GM12878 (cell line): ENCODE measurements around the gene CHST13. TPM values are rescaled to one million over a fixed set of nuclear protein-coding genes. Genes with fewer than 3 reads are reported as not detected.

Experiments
- ATAC-seq: fragments of 200-7000 bp; cut with Tn5 transposase; 3 replicates; pipeline ENCODE4 v1.9.1; 2020; ENCODE audit warnings: mild to moderate bottlenecking, moderate library complexity
- BruUV-seq: library from RNA; stranded (reverse); fragments of 400-500 nt; replicated peaks from 2 replicates; lab custom pipeline; 2021; lab: Mats Ljungman, UMichigan
- CTCF ChIA-PET: fragments of 300-600 bp; sonication (Branson Sonifier 250); formaldehyde crosslinking; extraction: SDS; loops from one replicate; lab custom pipeline; 2021; ENCODE audit warnings: inconsistent platforms; lab: Yijun Ruan, JAX
- POLR2A ChIA-PET: fragments of 350-600 bp; formaldehyde crosslinking; extraction: SDS; loops from one replicate; lab custom pipeline; 2021; ENCODE audit warnings: inconsistent platforms; lab: Charles Lee
- RAD21 ChIA-PET: fragments of 300-600 bp; sonication (Branson Sonifier 250); formaldehyde crosslinking; loops from one replicate; lab custom pipeline; 2023; ENCODE audit warnings: antibody characterized with exemption; ENCODE audit not compliant: unreplicated experiment; lab: Charles Lee
- SMC1A ChIA-PET: fragments of 300-600 bp; sonication (Branson Sonifier 250); formaldehyde crosslinking; loops from one replicate; lab custom pipeline; 2023; ENCODE audit not compliant: unreplicated experiment, uncharacterized antibody; lab: Charles Lee
- DNase-seq: peaks from one replicate; pipeline ENCODE4 v3.0.0-alpha.2; 2011; ENCODE audit warnings: low read depth, low spot score
- FAIRE-seq: peaks from 3 replicates; lab custom pipeline; 2011; peaks lifted over from hg19 to GRCh38; lab: Jason Lieb, UNC
- H2AFZ ChIP-seq: 2 replicates; pipeline ENCODE4 v1.6.0; 2011; ENCODE audit warnings: low read depth, low read length, control low read depth; ENCODE audit not compliant: control insufficient read depth
- H3K27ac ChIP-seq: 2 replicates; pipeline ENCODE4 v1.5.1; 2011; ENCODE audit warnings: control low read depth; ENCODE audit not compliant: control insufficient read depth, insufficient read depth
- H3K27me3 ChIP-seq, 2 experiments: replicated peaks in 1 of 2; 2 replicates each; pipeline versions ENCODE4 v1.6.0 to v1.6.1; 2011; ENCODE audit warnings: low read length in 1 of 2; ENCODE audit not compliant: control insufficient read depth in 2 of 2, insufficient read depth in 2 of 2
- H3K36me3 ChIP-seq, 2 experiments: 2 replicates each; pipeline ENCODE4 v1.5.1; 2011; ENCODE audit warnings: low read length in 1 of 2; ENCODE audit not compliant: control insufficient read depth in 2 of 2, insufficient read depth in 2 of 2
- H3K4me1 ChIP-seq: 2 replicates; pipeline ENCODE4 v1.6.1; 2011; ENCODE audit warnings: mild to moderate bottlenecking, low read length, moderate library complexity, mixed read lengths; ENCODE audit not compliant: control insufficient read depth, insufficient read depth
- H3K4me2 ChIP-seq: 2 replicates; pipeline ENCODE4 v1.6.0; 2011; ENCODE audit warnings: control low read depth; ENCODE audit not compliant: control insufficient read depth, insufficient read depth
- H3K4me3 ChIP-seq: fragments of 200-600 bp; sonication (generic); 2 replicates; pipeline ENCODE4 v1.5.1; 2016
- H3K79me2 ChIP-seq: 2 replicates; pipeline ENCODE4 v1.6.0; 2011; ENCODE audit warnings: low read length; ENCODE audit not compliant: control insufficient read depth, insufficient read depth
- H3K9ac ChIP-seq: 2 replicates; pipeline ENCODE4 v1.8.0; 2011; ENCODE audit warnings: low read length, control low read depth, mixed read lengths; ENCODE audit not compliant: control insufficient read depth, insufficient read depth
- H3K9me3 ChIP-seq: replicated peaks from 3 replicates; pipeline ENCODE4 v1.5.1; 2011; ENCODE audit warnings: mild to moderate bottlenecking, low read length; ENCODE audit not compliant: control insufficient read depth, insufficient read depth
- H4K20me1 ChIP-seq: 2 replicates; pipeline ENCODE4 v1.6.0; 2011; ENCODE audit not compliant: control insufficient read depth, insufficient read depth
- CBX3 ChIP-seq: fragments of 200-600 bp; sonication (generic); IDR thresholded peaks from 2 replicates; pipeline ENCODE4 v1.6.1; 2016; ENCODE audit warnings: low read depth, borderline replicate concordance
- CBX5 ChIP-seq: sonication (generic); IDR thresholded peaks from 2 replicates; pipeline ENCODE4 v1.6.1; 2016; ENCODE audit warnings: low read depth, moderate library complexity, mild to moderate bottlenecking, inconsistent platforms
- HDAC2 ChIP-seq: fragments of 200-600 bp; sonication (generic); IDR thresholded peaks from 2 replicates; pipeline ENCODE4 v1.6.1; 2017
- HDAC6 ChIP-seq: fragments of 200-600 bp; sonication (generic); IDR thresholded peaks from one replicate; pipeline ENCODE4 v1.8.0; 2017; ENCODE audit warnings: antibody characterized with exemption; ENCODE audit not compliant: unreplicated experiment
- IRF3 ChIP-seq: fragments of 450-650 bp; IDR thresholded peaks from 2 replicates; pipeline ENCODE4 v1.6.1; 2014; ENCODE audit warnings: mild to moderate bottlenecking
- KDM1A ChIP-seq: fragments of 200-600 bp; sonication (generic); IDR thresholded peaks from 2 replicates; pipeline ENCODE4 v1.6.1; 2016; ENCODE audit warnings: borderline replicate concordance
- MTA3 ChIP-seq: IDR thresholded peaks from 2 replicates; pipeline ENCODE4 v1.6.1; 2012; ENCODE audit warnings: low read length, inconsistent platforms, borderline replicate concordance
- SMAD5 ChIP-seq: IDR thresholded peaks from 2 replicates; pipeline ENCODE4 v1.6.1; 2016; ENCODE audit warnings: antibody characterized with exemption, low read depth
- TARDBP ChIP-seq: IDR thresholded peaks from 2 replicates; pipeline ENCODE4 v1.6.1; 2016; ENCODE audit warnings: borderline replicate concordance
- WGBS: methylation state at CpG from one replicate; pipeline ENCODE4 v1.1.6; 2016; ENCODE audit warnings: low lambda C conversion rate; ENCODE audit not compliant: insufficient replicate concordance, insufficient coverage; ENCODE audit errors: missing lambda C conversion rate; 5-methylcytosine and 5-hydroxymethylcytosine counted together
- in situ Hi-C: fragments of 300-500 bp; cut with MboI; formaldehyde crosslinking; loops from 9 replicates; pipeline ENCODE4 v1.14.3; 2018; ENCODE audit warnings: mixed read lengths
- intact Hi-C: fragments of 100-400 bp; cut with micrococcal nuclease; formaldehyde crosslinking; loops from one replicate; pipeline ENCODE4 v1.14.2; 2022; ENCODE audit not compliant: unreplicated experiment
- polyA plus RNA-seq, 11 experiments: library from polyadenylated mRNA; depleted of rRNA in 4 of 11; unstranded in 6 of 11; stranded (reverse) in 5 of 11; fragments of >200 nt; fragmentation: Nextera tagmentation in 4 of 11; fragmentation: Illumina TruSeq in 1 of 11; extraction: Ambion mirVana in 4 of 11; extraction: Trizol in 1 of 11; gene quantifications; 1 replicate in 1 of 11; 2 replicates in 10 of 11; pipeline versions ENCODE4 v1.2.1 to v1.2.3, GENCODE V29; 2011 to 2016; ENCODE audit warnings: inconsistent platforms in 2 of 11, missing spikeins in 2 of 11, low read depth in 1 of 11
- total RNA-seq, 4 experiments: library from RNA; depleted of rRNA in 3 of 4; stranded (reverse); fragments of >200 nt in 3 of 4; fragmentation: Illumina TruSeq in 1 of 4; extraction: Trizol in 1 of 4; gene quantifications; 2 replicates each; pipeline versions ENCODE4 v1.2.1 to v1.2.3, GENCODE V29; 2013 to 2021
- TF ChIP-seq, protein P1 (sequence below): IDR thresholded peaks from 2 replicates; pipeline ENCODE4 v1.6.1; 2011; ENCODE audit warnings: mild to moderate bottlenecking, low read depth, low read length, moderate library complexity; ENCODE audit not compliant: insufficient replicate concordance

The CHST13 gene
- total and polyA plus RNA-seq, 10 of the 15 experiments (the other 5 are each of a cell fraction or from before 2014, with no cell fraction given), result not detected

DNA sequence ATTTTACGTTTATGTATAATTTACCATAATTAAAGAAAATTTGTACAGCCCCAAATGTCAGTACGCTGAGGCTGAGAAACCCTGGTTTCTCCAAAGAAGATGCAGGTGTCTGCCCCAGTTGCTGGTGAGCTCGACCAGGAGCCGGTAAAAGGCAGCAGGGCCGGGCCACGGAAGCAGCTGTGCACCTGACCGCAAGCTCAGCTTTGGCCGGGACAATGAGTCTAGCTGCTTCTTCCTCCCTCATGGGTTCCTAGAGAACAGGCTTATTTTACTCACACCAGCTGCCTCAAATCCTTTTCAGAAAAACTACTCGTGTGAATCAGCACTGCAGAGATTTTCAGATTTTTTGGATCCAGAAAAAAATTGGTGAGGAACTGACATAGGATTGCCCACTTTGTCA lies 30.2 kb upstream of the CHST13 start:
- H3K9me3 ChIP-seq, result no peaks in the 10 kb centered on the region
- FAIRE-seq (no peak), ATAC-seq (peak; percentile 35; the same call in 1 of the 3 replicates), DNase-seq (no peak)
- no peak overlapping the region for H3K27ac ChIP-seq
- H3K4me1 ChIP-seq, result no peaks in the 10 kb centered on the region
- BruUV-seq, result no TSS peak
- RAD21 ChIA-PET, result interaction anchor here (0.7 kb wide), 1 partner anchor 506 kb away, joined by 3 read pairs; no protein-coding TSS in a partner anchor
- in situ Hi-C loops (no loop called here), intact Hi-C loops (no loop called here)
- H3K4me3 ChIP-seq, result no peak overlapping the region
- SMC1A ChIA-PET, result no interaction called here
- TF ChIP-seq MTA3 (no peak), TARDBP (no peak), HDAC2 (no peak), HDAC6 (no peak)
- TF ChIP-seq, protein P1, sequence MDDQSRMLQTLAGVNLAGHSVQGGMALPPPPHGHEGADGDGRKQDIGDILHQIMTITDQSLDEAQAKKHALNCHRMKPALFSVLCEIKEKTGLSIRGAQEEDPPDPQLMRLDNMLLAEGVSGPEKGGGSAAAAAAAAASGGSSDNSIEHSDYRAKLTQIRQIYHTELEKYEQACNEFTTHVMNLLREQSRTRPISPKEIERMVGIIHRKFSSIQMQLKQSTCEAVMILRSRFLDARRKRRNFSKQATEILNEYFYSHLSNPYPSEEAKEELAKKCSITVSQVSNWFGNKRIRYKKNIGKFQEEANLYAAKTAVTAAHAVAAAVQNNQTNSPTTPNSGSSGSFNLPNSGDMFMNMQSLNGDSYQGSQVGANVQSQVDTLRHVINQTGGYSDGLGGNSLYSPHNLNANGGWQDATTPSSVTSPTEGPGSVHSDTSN, result no peak
- no peaks in the 10 kb centered on the region for H3K79me2 ChIP-seq
- POLR2A ChIA-PET, result no interaction called here
- H3K4me2 ChIP-seq, result no peak overlapping the region
- H3K36me3 ChIP-seq, result no peaks in the 10 kb centered on the region
- H4K20me1 ChIP-seq, result no peaks in the 10 kb centered on the region
- no peaks in the 10 kb centered on the region for H3K27me3 ChIP-seq
- 30% methylated on average over 9 of the region's 9 CpGs for WGBS
- H2AFZ ChIP-seq, result no peak overlapping the region
- H3K9ac ChIP-seq, result no peak overlapping the region
- CTCF ChIA-PET, result no interaction called here

DNA sequence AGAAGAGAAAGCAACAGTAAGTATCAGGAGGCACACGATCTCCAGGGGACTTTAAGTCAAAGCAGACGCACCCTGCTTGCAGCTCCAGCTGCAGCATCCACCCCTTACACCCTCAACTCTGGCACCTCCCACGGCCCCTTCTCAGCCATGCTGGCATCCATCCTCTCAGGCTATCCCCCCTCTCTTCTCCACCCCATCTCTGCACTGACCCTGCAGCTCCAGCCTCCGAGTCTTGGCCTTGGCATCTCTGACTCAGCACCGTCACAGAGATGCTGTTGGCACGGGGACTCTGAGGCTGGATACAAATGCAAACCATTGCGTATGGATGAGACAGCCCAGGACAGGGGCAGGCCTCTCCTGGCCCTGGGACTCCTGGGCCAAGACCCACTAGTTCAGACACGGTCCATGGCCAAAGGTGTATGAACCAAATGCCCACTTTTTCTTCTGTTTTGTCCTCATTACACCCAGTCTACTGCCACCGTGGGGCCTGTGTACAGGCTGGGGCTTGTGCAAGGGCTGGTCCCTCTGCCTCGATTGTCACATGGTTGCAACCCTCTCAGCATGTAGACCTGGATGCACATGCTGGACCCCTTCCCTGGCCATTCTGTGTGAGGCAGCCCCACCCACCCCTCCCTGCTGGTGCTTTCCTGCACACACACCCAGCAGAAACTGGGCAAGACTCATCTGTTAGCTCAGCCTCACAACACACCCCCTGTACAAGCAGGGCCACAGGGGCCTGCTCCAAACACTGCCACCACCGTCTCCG lies 29.6 kb upstream of the CHST13 start:
- CTCF ChIA-PET, result no interaction called here
- TF ChIP-seq MTA3 (no peak), CBX5 (no peak), IRF3 (no peak), SMAD5 (no peak), KDM1A (no peak), CBX3 (no peak)
- TF ChIP-seq, protein P1, result no peak
- POLR2A ChIA-PET, result no interaction called here
- no peak overlapping the region for H2AFZ ChIP-seq
- H3K4me2 ChIP-seq, result no peak overlapping the region
- no peak overlapping the region for H3K27ac ChIP-seq
- RAD21 ChIA-PET, result no interaction called here
- no peak for DNase-seq
- intact Hi-C loops, result no loop called here
- no peak for FAIRE-seq
- SMC1A ChIA-PET, result no interaction called here
- H3K9ac ChIP-seq, result no peak overlapping the region
- no peak overlapping the region for H3K4me3 ChIP-seq
- ATAC-seq, result no peak; the same call in 2 of the 3 replicates
- H3K36me3 ChIP-seq, result no peaks in the 10 kb centered on the region
- H4K20me1 ChIP-seq, result no peaks in the 10 kb centered on the region
- no TSS peak for BruUV-seq
- no peaks in the 10 kb centered on the region for H3K27me3 ChIP-seq
- H3K79me2 ChIP-seq, result no peaks in the 10 kb centered on the region
- WGBS, result 31% methylated on average over 12 of the region's 12 CpGs
- in situ Hi-C loops, result no loop called here
- H3K4me1 ChIP-seq, result no peaks in the 10 kb centered on the region
- no peaks in the 10 kb centered on the region for H3K9me3 ChIP-seq
